Renal cortical epithelial cell (primary cell): Measurements from ENCODE around the gene ARID5B. TPM values are rescaled to one million over a fixed set of nuclear protein-coding genes. Genes with fewer than 3 reads are reported as not detected.
A peak's percentile ranks its signal among the peaks of the same experiment; 100 is the strongest.

ENCODE experiments used
- DNase-seq: peaks from one replicate; pipeline ENCODE4 v3.0.0-alpha.2; 2011; ENCODE audit warnings: low read depth
- total RNA-seq: library from RNA; depleted of rRNA; stranded (reverse); fragments of >200 nt; gene quantifications from 2 replicates; pipeline ENCODE4 v1.2.3, GENCODE V29; 2014

Gene ARID5B
- total RNA-seq, 1 donor from 2014 or later = 53.9 TPM

DNA sequence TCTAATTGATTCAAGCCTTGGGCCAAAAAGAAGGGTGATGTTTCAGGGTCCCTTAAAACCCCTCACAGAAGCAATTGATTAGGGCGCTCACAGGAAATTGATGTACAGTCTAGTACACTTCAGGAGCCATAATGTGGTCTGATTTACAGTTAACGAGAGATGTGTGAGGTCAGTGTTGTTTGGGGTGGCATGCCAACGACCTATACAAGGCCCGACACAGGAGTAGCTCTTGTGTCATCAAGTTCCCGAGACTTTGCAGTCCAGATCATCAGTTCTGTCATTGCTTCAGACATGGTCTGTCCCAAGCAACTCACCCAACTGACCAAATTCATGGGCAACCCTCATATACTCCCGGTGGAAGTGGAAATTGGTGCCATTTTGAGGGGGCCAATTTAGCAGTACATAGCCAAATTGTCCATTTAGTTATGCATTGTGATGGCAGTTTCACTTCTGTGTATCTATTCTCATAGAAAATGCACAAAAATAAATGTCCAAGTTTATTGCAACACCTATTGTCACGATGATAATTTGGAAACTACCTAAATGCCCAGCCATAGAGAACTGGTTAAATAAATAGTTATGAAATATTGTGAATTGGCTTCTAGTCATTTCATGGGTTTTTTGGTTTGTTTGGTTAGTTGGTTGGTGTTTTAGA, 18.0 kb upstream of the ARID5B start:
- DNase-seq = no peak

DNA sequence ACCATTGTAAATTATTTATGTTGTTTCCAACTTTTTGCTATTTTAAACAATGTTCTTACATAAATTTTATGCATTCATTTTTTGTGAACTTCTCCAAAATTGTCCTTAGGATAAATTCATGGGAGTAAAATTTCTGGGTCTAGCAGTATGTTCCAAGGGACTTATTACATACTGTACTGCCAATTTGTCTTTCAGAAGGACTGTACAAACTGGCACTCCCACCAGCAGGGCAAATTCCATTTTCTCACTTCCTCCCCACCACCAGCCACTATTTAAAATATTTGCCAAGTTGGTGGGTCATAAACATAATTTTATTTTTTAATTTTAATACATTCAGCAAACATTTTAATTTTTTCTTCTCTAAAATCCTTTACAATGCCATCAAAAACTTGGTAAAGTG, 13.7 kb upstream of the ARID5B start:
- no peak for DNase-seq

DNA sequence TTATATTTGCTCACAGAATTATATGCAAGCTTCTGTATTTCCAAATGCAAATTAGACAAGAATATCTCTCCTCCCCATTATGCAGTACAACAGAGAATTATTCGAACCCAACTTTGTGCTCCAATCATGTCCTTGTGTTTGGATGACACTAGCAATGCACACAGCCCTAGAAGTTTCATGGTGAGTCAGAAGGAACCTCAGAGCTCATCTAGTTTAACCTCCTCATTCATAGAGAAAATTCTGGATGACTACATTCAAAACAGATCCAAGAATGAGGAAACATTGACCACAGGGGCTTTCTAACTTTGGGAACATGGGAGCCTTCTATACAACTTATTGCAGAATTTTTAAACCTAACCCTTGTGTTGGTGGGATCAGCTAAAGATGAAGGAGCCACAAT, 12.8 kb upstream of the ARID5B start:
- DNase-seq = no peak

DNA sequence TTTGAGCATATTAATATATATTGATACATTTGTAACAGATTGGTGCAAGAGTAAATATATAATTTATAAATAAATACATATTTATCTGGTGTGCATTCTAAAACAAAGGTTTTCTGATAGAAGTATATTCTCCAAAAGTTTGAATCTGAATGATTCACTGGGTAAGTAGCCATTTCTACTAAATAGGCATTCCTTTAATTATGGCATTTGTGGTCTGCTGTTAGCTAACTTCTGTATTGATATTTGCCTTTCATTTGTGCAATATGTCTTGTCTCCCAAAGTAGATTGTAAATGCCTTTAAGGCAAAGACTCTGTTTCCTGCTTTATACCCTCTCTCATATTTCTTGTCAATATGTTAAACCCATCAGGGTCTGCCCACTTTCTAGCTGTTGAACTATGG, 11.1 kb upstream of the ARID5B start:
- no peak for DNase-seq

DNA sequence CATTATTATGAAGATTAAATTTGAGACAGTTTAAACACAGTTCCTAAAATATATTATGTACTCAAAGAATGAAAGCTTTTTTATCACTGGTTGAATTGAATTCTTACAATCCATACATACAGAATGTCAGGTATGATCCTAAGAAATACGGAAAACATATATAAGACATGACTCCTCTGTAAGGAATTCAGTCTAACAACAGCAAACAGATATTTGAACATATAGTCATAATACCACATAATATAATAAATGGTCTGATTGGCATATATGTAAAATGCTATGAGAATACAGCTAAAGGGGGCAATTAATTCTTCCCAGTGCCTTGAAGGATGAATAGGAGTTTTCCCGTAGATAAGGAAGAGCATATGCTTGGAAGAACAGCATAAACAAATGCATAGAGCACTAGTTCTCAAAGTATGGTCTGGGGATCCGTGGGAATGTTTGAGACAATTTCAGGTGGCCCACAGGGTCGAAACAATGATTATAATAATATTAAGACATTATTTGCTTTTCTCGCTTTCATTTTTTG, 10.6 kb upstream of the ARID5B start:
- DNase-seq = no peak

DNA sequence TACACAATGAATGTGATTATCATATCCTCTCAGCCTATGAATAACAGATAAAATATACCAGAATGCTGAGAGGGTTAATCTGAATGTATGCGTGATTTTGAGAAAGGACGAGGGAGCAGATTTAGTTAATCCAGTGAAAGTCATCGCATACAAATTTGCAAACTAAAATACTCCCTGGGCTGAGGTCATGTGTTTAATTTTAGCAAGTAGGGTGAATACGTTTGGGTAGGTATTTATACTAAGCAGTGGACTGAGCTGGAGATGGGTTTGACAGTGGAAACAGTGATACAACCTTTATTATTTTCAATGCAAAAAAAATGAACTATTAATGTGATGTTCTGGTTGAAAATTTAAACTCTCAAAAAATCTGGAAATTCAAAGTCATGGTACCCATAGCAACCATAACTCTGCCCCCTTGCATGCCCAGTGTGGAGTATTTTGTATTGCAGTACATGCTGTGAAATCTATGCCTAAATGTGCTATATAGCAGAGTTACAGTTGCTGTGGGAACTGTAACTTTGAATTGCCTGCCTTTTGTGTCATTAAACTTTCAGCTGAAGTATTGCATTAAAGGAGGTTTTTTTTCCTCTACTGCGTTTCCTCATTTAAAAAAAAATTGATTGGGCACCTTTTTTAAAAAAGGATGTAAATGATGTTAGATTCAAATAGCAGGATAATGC, 9.5 kb upstream of the ARID5B start:
- no peak for DNase-seq

DNA sequence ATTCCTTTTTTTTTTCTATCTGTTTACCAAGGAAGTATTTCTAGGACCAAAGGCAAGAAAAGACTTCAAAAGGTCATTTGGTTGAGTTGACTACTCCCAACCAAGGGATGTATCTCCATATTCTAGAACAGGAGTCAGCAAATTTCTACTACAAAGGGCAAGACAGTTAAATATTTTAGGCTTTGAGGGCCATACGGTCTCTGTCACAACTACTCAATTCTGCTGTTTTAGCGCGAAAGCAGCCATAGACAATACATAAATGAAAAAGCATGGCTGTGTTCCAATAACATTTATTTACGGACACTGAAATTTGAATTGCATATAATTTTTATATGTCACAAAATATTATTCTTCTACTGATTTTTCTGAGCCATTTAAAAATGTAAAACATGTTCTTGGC, 8.5 kb upstream of the ARID5B start:
- no peak for DNase-seq

DNA sequence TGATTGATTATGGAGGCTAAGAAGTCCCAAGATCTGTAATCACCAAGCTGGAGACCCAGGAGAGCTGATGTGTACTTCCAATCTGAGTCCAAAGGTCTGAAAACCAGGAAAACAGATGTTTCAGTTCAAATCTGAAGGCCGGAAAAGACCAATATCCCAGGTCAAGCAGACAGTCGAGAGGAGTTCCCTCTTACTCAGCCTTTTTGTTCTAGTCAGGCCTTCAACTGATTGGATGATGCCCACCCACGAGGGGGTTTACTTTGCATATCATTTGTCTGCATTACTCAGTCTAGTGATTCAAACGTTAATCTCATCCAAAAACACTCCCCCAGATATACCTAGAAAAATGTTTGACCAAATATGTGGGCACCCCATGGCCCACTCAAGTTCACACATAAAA, 7.4 kb upstream of the ARID5B start:
- no peak for DNase-seq

DNA sequence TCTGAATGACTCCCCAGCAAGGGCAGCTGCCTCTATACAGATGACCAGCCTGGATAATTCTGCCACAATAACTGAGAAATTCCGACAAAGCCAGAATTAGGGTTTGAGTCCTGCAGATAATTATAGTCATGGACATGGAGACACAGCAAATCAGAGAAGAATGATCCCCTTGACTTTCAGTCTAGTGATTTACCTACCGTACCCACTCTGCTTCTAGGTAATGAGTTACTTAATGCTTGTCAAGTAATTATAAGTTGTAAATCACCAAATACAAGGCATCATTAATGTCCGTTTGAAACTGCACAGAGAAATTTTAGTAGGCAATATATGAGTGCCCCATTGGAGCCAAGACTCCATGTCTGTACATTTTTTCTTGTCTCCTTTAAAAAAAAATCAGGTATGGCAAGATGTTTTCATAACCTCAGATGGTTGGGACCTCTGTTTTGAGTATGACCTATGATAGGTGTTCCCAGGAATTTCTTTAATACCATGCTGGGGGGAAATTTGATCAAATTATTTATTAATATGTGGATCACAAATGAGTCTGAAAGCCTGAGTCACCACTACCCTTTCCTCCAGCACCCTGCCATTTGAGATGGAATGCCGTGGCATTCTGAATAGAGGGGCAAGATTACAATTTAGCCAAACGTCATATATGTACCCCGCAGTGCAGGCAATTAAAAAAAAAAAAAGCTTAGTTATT, 5.5 kb upstream of the ARID5B start:
- peak; percentile 52 for DNase-seq

DNA sequence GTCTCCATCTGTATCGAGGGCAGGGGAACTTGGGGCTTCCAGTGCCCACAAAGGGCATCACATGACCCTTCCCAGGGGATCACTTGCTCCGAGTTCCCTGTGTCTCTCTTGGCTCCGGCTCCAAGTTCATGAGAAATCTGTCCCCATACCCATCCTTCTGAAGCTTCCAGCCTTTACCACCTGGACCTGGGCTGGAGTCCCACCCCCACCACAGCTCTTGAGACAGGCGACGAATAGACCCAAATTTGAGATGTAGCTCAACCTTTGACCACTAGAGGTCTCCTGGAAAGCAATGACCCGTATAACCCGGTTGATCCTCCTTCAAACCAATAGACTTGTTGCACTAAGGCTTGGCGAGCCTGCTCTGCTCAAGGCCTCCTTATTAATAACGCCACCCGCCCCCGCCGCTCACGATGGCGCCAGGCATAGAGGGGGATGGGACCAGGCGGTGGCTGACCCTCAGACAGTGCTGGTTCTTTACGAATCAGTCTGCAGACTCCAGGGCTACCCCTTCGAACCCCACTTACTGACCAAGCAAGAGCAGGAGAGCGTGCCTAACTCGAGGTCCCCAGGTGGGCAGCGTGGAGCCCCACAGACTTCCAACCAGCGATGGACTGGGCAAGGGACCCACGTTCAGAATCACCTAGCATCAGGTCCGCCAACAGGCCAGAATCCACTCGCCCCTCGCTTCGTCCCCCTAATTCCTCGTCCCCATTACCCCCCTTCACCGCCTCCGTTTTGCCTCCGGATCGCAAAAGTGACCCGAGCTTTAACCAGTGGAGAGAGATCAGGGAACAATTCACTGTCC, 4.4 kb upstream of the ARID5B start:
- peak; percentile 58 for DNase-seq

DNA sequence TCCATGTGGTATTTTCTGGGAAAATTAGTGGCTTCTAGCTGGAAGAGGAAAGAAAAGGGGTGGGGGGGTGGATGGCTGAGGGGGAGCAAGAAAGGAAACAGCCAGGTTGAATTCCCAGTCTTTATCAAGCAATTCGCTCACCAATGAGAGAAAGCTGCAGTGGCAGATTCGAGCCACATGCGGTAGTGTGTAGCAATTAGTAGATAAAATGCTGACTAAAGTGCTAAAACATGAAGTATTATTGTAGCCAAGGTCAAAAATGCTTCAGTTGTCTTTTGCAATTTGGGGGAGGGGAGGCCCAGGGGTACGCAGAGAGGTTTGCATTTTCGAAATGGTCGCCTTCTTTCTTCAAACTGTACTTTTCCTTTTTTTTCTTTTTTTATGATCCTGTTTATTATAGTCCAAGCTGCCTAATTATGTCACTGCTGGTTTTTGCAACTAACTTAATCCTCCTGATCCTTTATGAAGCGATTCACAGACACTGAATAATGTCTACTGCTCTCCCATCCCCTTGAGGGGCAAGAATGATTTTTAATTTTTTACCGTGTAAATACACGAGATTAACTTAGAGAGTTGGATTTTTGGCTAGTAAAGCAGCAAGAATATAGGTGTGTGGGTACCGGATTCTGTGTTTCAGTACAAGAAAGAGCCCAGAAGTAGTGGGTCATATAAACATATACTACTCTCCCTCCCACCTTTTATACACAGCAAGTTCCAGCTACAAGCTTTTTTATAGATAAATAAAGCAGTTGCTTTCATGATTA, 3.6 kb upstream of the ARID5B start:
- peak; percentile 51 for DNase-seq

DNA sequence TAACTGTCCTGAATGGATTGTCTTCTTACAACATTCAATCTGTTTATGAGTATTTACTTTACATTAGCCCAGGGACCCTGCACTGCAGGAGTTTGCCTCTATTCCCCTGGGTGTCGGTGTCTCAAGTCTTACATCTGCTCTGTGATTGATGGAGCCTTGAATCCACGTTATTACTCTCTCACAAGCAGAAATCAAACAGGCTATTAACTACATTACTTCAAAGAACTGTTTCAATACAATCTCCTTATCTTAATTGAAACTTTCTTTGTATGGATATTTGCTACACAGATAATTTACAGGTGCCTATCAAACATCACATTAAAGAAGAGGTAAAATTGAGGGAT, 3.1 kb upstream of the ARID5B start:
- DNase-seq = no peak

DNA sequence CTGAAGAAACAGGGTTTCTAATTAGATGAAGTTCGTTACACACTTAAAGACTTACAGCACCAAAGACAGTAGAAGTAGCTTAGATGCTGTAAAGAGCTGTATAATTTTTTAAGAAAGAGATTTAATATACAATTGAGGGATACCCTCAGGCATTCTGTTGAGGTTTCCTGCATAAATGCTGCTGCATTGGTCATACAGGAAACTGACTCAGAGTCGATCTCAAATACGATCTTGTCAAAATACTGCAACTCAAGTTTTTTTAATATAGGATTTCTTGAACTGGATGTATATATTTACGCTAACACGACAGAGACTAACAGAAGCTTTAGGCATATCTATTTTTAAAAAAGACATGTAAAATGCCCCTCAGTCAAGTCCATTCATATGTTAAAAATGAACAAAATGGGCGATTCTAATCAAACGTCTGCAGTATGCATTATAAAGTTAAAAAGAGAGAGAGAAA, 2.4 kb upstream of the ARID5B start:
- peak; percentile 62 for DNase-seq

DNA sequence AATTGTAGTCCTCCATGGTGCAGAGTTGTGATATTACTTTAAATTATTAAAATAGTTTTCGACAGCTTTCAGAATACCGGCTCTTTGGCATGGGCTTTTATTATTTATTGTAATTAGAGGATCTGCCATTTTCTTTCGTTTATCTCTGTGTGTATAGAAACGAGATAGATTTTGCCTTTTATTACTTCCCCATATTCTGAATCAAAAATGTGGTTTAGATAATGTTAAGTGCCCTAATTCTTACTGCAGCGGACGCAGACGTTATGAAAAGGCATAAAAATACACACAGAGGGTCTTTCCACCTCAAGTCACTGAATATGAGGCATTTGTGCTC, 1.9 kb upstream of the ARID5B start:
- DNase-seq = no peak

DNA sequence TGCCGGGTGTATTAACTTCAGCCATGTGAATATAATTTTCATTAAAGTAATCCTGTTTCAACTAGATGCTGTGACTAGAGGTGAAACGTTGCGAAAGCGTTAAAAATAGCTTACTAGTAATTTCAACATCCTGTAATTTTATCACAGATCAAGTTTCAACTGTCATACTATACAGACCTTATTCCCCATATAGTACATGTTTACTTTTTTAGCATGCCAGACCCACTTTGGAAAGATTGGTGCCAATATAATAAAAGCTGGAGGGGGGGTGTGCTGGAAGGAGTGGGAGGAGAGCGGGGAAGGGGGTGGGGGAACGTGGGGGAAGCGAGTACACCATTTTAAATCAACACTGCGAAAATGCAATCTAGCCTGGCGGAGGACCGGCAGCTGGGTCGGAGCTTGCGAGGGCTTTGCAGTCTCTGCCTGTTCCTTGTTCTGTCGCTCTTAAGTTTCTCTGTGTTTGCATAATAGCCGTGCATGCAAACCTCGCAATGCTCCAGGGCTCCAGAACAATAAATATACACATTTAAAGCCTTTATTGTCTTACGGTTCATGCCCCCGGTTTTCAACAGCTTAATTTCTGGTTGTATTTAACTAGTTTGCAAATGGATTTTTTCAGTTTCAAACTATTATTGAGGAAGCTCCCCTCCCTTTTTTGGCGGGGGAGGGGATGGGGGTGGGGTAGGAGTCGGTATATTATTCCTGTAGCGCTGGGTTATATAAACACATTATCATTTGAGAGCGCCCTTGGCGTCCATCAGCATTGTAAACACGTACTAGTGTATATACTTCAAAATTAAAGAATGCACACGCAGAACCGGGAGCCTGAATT, 1.3 kb upstream of the ARID5B start:
- peak; percentile 88 for DNase-seq

DNA sequence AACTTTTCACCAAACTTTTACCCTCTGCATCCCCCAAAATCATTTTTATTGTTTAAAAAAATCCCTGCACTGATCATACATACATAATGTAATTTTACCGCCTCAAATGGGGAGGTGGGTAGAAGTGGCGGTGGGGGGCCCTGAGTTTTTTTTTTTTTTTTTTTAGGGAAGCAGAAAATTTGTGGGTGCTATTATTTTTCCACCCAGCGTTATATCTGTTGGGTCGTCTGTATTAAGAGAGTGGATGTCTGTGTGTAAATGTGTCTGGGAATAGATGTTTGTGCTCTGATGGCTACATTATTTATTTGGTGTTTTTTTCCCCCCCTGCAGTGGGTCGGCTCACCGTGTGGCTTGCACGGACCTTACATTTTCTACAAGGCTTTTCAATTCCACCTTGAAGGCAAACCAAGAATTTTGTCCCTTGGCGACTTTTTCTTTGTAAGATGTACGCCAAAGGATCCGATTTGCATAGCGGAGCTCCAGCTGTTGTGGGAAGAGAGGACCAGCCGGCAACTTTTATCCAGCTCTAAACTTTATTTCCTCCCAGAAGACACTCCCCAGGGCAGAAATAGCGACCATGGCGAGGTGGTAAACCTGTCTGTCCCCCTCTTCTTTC, 438 bp downstream of the ARID5B start:
- no peak for DNase-seq

DNA sequence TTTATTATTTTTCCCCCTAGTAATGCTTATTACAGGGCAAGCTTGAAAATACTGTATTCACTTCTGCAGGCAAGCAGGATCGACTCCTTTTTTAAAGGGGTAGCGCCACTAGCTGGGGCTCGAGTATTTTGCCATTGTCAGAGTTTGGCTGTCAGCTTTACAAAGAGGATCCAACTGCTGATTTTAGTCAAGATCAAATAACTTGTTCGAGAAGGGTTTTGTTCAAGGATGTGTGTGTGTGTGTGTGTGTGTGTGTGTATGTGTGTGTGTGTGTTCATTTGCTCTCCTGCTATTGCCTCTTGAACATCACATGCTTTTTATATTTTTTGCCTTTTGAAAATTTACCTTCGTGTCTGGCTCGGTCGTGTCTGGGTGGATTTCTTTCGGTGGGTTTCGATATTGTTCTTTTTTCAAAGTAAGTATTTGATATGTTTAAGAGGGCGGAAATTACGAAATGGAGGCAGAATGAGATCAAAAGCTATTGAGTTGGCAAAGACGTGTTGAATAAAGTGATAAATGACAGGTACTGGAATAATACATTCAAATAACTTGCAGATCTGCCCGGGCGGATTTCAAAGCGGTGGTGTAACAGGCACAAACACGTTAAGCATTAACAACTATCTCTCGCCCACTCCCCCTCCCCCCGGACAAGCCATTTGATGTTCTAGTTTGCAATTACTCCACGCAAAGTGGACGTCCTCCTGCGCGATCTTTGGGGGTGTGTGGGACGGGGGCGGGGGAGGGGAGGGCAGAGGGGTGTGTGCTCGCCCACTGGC, 1.1 kb downstream of the ARID5B start:
- peak; percentile 73 for DNase-seq

DNA sequence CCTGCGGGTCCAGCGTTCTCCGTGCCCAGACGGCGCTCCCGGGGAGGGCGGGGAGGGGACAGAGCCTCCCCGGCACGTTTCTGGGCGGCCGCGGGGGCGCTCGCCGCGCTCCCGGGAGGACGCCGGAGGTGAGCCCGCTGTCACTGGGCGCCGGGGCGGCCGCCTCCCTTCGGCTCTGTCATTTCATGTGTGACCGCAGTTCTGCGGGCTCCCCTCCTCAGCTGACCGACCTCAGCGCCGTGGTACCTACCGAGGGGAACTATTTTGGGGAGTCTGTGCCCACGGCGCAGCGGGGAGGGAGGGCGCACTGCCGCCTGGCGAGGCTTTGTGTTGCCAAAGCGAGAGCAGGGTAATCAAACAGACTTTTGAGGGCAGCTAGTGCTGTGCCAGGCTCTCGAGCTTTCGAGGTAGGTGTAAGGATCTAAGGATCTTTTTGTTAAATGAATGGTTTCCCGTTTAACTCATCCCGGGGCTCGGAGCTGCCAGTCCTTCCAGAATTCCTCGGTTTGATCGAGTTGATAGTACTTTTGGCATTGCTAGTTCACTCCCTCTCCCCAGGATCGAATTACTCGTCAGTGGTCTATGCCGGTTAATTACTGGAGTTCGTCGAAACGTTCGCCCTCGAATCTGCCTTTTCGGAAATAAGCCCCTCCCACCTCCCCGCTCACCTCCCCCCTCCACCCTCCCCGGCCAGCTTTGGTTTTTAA, 1.9 kb downstream of the ARID5B start:
- peak; percentile 49 for DNase-seq

DNA sequence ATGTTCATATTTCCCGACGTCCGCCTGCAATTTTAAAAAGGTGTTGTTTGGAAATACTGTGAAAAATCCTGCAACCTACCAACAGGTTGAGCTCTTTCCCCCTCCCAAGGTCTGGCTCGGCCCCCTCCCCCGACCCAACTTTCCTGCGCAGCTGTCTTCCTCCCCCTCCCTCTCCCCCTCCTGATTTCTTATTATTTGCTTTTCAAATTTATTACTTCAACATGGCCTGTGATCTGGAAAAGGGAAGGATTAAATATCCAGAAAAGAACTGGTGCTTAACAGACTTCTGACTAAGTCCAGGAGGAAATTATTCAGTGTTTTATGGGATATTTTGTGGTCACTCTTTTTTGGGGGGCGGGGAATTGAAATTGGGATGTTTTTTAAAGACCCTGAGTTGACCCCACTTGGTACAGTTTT, 2.4 kb downstream of the ARID5B start:
- DNase-seq = peak; percentile 46
